ENCODE measurements around the gene SHANK2. TPM values are rescaled to one million over a fixed set of nuclear protein-coding genes. Genes with fewer than 3 reads are reported as not detected.
"Not testable (repeated sequence)": the region's sequence is repeated elsewhere in the genome, so short reads cannot be mapped to it uniquely, and the experiment has no call there.

SHANK2 gene
- total RNA-seq, 1 donor from 2014 or later: 11.0 TPM

- DNase-seq (ENCODE audit: extremely low spot score in 2 of 2): peak in 1 of 2 donors; percentile 64
These were observed 14.0 kb downstream of the SHANK2 start for GRCh38 chr11:71238285-71238875.

GRCh38 chr11:71237853-71238252, 14.5 kb downstream of the SHANK2 start:
- no peak for DNase-seq (ENCODE audit: extremely low spot score in 2 of 2)
- Histone ChIP-seq H3K27ac (no peak overlapping the region), H3K9me3 (no peaks in the 10 kb centered on the region), H3K4me3 (no peak overlapping the region), H3K36me3 (no peaks in the 10 kb centered on the region), H3K27me3 (peaks cover 4% of the 10 kb centered on the region), H3K4me1 (no peaks in the 10 kb centered on the region)
- intact Hi-C loops (cut with DNase I): no loop called here
- TF ChIP-seq CTCF (IDR thresholded peaks at IDR 0.05): no peak
- no peak for TF ChIP-seq POLR2AphosphoS5 (IDR thresholded peaks at IDR 0.05; ENCODE audit: insufficient read depth in 1 of 2, low read depth in 1 of 2)
- TF ChIP-seq POLR2A (IDR thresholded peaks at IDR 0.05): no peak

More at GRCh38 chr11:71238285-71238875, 14.0 kb downstream of the SHANK2 start:
- no peak for TF ChIP-seq CTCF (IDR thresholded peaks at IDR 0.05)
- TF ChIP-seq POLR2AphosphoS5 (IDR thresholded peaks at IDR 0.05; ENCODE audit: insufficient read depth in 1 of 2, low read depth in 1 of 2): no peak
- no peak for TF ChIP-seq POLR2A (IDR thresholded peaks at IDR 0.05)
- Histone ChIP-seq H3K27me3 (peaks cover 4% of the 10 kb centered on the region), H3K9me3 (no peaks in the 10 kb centered on the region), H3K36me3 (no peaks in the 10 kb centered on the region), H3K27ac (no peak overlapping the region), H3K4me1 (no peaks in the 10 kb centered on the region), H3K4me3 (no peak overlapping the region)
- intact Hi-C loops (cut with DNase I): no loop called here

- no peak for DNase-seq (ENCODE audit: extremely low spot score in 2 of 2)
- H3K4me1 ChIP-seq: no peaks in the 10 kb centered on the region
These were observed 15.4 kb downstream of the SHANK2 start for GRCh38 chr11:71236836-71237475.

GRCh38 chr11:71235719-71236118, 16.7 kb downstream of the SHANK2 start:
- TF ChIP-seq POLR2A (IDR thresholded peaks at IDR 0.05): no peak
- no peak for TF ChIP-seq POLR2AphosphoS5 (IDR thresholded peaks at IDR 0.05; ENCODE audit: insufficient read depth in 1 of 2, low read depth in 1 of 2)
- no peak for TF ChIP-seq CTCF (IDR thresholded peaks at IDR 0.05)

More at GRCh38 chr11:71236836-71237475, 15.4 kb downstream of the SHANK2 start:
- Histone ChIP-seq H3K27ac (no peak overlapping the region), H3K27me3 (peaks cover 4% of the 10 kb centered on the region), H3K9me3 (no peaks in the 10 kb centered on the region), H3K4me3 (no peak overlapping the region), H3K36me3 (no peaks in the 10 kb centered on the region)
- intact Hi-C loops (cut with DNase I): no loop called here
- no peak for TF ChIP-seq POLR2AphosphoS5 (IDR thresholded peaks at IDR 0.05; ENCODE audit: insufficient read depth in 1 of 2, low read depth in 1 of 2)
- no peak for TF ChIP-seq POLR2A (IDR thresholded peaks at IDR 0.05)
- TF ChIP-seq CTCF (IDR thresholded peaks at IDR 0.05): no peak

GRCh38 chr11:71233896-71234852, 18.2 kb downstream of the SHANK2 start:
- H3K9me3 ChIP-seq; H3K27ac ChIP-seq; intact Hi-C loops (cut with DNase I); H3K4me3 ChIP-seq; H3K27me3 ChIP-seq; H3K4me1 ChIP-seq; H3K36me3 ChIP-seq: not testable (repeated sequence)
- DNase-seq (ENCODE audit: extremely low spot score in 2 of 2): peak in 1 of 2 donors; percentile 69

More at GRCh38 chr11:71235719-71236118, 16.7 kb downstream of the SHANK2 start:
- no peaks in the 10 kb centered on the region for H3K4me1 ChIP-seq
- H3K9me3 ChIP-seq: no peaks in the 10 kb centered on the region
- no peak overlapping the region for H3K27ac ChIP-seq
- peak in 1 of 2 donors; percentile 54 for DNase-seq (ENCODE audit: extremely low spot score in 2 of 2)
- peaks cover 4% of the 10 kb centered on the region for H3K27me3 ChIP-seq
- H3K36me3 ChIP-seq: no peaks in the 10 kb centered on the region
- no peak overlapping the region for H3K4me3 ChIP-seq
- intact Hi-C loops (cut with DNase I): no loop called here
